Measurements from ENCODE around the gene LRRC61. TPM values are rescaled to one million over a fixed set of nuclear protein-coding genes. Genes with fewer than 3 reads are reported as not detected.

LRRC61 gene
- total RNA-seq, 1 experiment from 2014 or later: 35.8 TPM

DNA sequence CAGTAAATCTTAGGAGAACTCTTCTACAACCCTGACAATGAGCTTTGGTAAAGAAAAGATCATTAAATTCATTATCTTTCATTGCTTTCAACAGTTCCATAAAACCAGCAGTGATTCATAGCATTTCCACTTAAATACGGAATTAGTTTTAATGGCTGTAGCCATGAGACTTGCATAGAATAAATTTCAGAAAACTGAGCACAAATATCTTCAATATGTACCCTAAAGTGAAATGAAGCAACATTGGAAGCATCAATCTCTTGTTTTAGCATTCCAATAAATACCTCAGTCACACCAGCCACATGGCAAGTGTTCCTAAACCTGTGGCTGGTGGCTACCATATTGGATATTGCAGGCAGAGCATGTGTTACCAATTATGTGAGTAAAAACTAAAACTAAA lies 21.9 kb downstream of the LRRC61 start:
- Histone ChIP-seq H3K27me3 (replicated peaks; ENCODE audit: control insufficient read depth, insufficient read depth, low read length) (no peaks in the 10 kb centered on the region), H3K36me3 (ENCODE audit: control insufficient read depth, insufficient read depth, low read length) (no peaks in the 10 kb centered on the region), H3K4me1 (no peaks in the 10 kb centered on the region), H3K9me3 (0 out of 2 replicates have a peak, but pooled peaks cover 6% of the 10 kb centered on the region), H3K4me3 (ENCODE audit: low read depth, low read length) (no peak overlapping the region)
- POLR2A ChIA-PET: no interaction called here
- CTCF ChIA-PET: no interaction called here
- Mint-ChIP-seq H3K9me3 (ENCODE audit: unreplicated experiment) (no peaks in the 10 kb centered on the region), H3K27me3 (ENCODE audit: insufficient read depth, unreplicated experiment) (peaks cover 4% of the 10 kb centered on the region), H3K4me1 (ENCODE audit: low read depth, unreplicated experiment) (no peaks in the 10 kb centered on the region), H3K4me3 (ENCODE audit: unreplicated experiment) (no peak overlapping the region), H3K36me3 (ENCODE audit: insufficient read depth, unreplicated experiment) (no peaks in the 10 kb centered on the region), H3K27ac (ENCODE audit: unreplicated experiment) (no peak overlapping the region)
- intact Hi-C loops (cut with micrococcal nuclease; ENCODE audit: unreplicated experiment): no loop called here
- no peak for DNase-seq
- BruUV-seq (replicated peaks): no TSS peak
- TF ChIP-seq, protein P1, sequence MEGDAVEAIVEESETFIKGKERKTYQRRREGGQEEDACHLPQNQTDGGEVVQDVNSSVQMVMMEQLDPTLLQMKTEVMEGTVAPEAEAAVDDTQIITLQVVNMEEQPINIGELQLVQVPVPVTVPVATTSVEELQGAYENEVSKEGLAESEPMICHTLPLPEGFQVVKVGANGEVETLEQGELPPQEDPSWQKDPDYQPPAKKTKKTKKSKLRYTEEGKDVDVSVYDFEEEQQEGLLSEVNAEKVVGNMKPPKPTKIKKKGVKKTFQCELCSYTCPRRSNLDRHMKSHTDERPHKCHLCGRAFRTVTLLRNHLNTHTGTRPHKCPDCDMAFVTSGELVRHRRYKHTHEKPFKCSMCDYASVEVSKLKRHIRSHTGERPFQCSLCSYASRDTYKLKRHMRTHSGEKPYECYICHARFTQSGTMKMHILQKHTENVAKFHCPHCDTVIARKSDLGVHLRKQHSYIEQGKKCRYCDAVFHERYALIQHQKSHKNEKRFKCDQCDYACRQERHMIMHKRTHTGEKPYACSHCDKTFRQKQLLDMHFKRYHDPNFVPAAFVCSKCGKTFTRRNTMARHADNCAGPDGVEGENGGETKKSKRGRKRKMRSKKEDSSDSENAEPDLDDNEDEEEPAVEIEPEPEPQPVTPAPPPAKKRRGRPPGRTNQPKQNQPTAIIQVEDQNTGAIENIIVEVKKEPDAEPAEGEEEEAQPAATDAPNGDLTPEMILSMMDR (IDR thresholded peaks at IDR 0.05; ENCODE audit: insufficient read depth in 1 of 2, low read depth in 1 of 2, low read length in 1 of 2, severe bottlenecking in 1 of 2, unreplicated experiment in 1 of 2): no peak

DNA sequence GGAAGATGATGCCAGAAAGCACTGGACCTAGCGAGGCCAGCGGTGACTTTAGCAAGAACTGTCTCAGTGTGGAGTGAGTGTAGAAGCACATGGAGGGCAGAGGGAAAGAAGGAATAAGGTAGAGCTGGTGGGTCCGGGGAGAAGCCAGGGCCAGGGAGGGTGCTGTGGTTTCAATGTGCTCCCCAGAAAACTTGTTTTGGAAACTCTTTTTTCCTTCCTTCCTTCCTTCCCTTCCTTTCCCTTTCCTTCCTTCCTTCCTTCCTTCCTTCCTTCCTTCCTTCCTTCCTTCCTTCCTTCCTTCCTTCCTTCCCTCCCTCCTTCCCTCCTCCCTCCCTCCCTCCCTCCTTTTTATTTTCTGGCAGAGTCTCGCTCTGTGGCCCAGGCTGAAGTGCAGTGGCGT lies 23.8 kb downstream of the LRRC61 start:
- TF ChIP-seq, protein P1 (IDR thresholded peaks at IDR 0.05; ENCODE audit: insufficient read depth in 1 of 2, low read depth in 1 of 2, low read length in 1 of 2, severe bottlenecking in 1 of 2, unreplicated experiment in 1 of 2): no peak
- CTCF ChIA-PET: no interaction called here
- Mint-ChIP-seq H3K27me3 (ENCODE audit: insufficient read depth, unreplicated experiment) (peaks cover 4% of the 10 kb centered on the region), H3K9me3 (ENCODE audit: unreplicated experiment) (no peaks in the 10 kb centered on the region), H3K36me3 (ENCODE audit: insufficient read depth, unreplicated experiment) (no peaks in the 10 kb centered on the region), H3K4me3 (ENCODE audit: unreplicated experiment) (no peak overlapping the region), H3K27ac (ENCODE audit: unreplicated experiment) (no peak overlapping the region), H3K4me1 (ENCODE audit: low read depth, unreplicated experiment) (no peaks in the 10 kb centered on the region)
- POLR2A ChIA-PET: no interaction called here
- Histone ChIP-seq H3K4me3 (ENCODE audit: low read depth, low read length) (no peak overlapping the region), H3K4me1 (no peaks in the 10 kb centered on the region), H3K27me3 (replicated peaks; ENCODE audit: control insufficient read depth, insufficient read depth, low read length) (no peaks in the 10 kb centered on the region), H3K36me3 (ENCODE audit: control insufficient read depth, insufficient read depth, low read length) (no peaks in the 10 kb centered on the region), H3K9me3 (0 out of 2 replicates have a peak, but pooled peaks cover 6% of the 10 kb centered on the region)
- DNase-seq: no peak
- intact Hi-C loops (cut with micrococcal nuclease; ENCODE audit: unreplicated experiment): no loop called here
- BruUV-seq (replicated peaks): no TSS peak

DNA sequence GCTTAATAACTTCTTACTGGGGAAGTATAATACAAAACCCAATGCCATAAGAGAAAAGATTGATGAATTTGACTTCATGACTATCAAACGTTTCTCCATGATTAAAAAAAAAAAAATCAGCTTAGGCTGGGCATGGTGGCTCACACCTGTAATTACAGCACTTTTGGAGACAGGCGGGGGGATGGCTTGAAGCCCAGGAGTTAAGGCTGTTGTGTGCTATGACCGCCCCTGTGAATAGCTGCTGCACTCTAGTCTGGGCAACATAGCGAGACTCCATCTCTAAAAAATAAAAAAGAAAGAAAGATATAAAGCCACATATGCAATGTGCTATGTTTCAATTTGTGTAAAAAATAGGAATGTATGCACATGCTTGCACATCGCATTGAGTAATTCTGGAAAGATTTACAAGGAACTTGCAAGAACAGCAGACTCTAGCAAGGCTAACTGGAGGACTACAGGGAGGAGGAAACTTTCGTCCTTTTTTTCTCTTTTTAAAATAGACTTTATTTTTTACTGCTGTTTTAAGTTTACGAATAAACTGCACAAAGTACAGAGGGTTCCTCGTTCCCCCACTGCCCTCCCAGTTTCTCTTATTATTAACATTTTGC lies 28.5 kb downstream of the LRRC61 start:
- ChIA-PET POLR2A (no interaction called here), CTCF (interaction anchor here (0.6 kb wide), 1 partner anchor 13 kb away, joined by 4 read pairs; no protein-coding TSS in a partner anchor)
- H3K4me3 Mint-ChIP-seq (ENCODE audit: unreplicated experiment): no peak overlapping the region
- BruUV-seq (replicated peaks): no TSS peak
- DNase-seq: no peak
- no peak overlapping the region for H3K27ac Mint-ChIP-seq (ENCODE audit: unreplicated experiment)
- no peaks in the 10 kb centered on the region for H3K4me1 Mint-ChIP-seq (ENCODE audit: low read depth, unreplicated experiment)
- TF ChIP-seq, protein P1 (IDR thresholded peaks at IDR 0.05; ENCODE audit: insufficient read depth in 1 of 2, low read depth in 1 of 2, low read length in 1 of 2, severe bottlenecking in 1 of 2, unreplicated experiment in 1 of 2): no peak
- H3K36me3 Mint-ChIP-seq (ENCODE audit: insufficient read depth, unreplicated experiment): no peaks in the 10 kb centered on the region
- Histone ChIP-seq H3K4me3 (ENCODE audit: low read depth, low read length) (no peak overlapping the region), H3K4me1 (no peaks in the 10 kb centered on the region), H3K9me3 (no peaks in the 10 kb centered on the region), H3K36me3 (ENCODE audit: control insufficient read depth, insufficient read depth, low read length) (no peaks in the 10 kb centered on the region), H3K27me3 (replicated peaks; ENCODE audit: control insufficient read depth, insufficient read depth, low read length) (no peaks in the 10 kb centered on the region)
- no peaks in the 10 kb centered on the region for H3K27me3 Mint-ChIP-seq (ENCODE audit: insufficient read depth, unreplicated experiment)
- intact Hi-C loops (cut with micrococcal nuclease; ENCODE audit: unreplicated experiment): no loop called here
- no peaks in the 10 kb centered on the region for H3K9me3 Mint-ChIP-seq (ENCODE audit: unreplicated experiment)

Measured in Caco-2 (cell line).